ENCODE results near the gene AIP.

The AIP gene

DNA sequence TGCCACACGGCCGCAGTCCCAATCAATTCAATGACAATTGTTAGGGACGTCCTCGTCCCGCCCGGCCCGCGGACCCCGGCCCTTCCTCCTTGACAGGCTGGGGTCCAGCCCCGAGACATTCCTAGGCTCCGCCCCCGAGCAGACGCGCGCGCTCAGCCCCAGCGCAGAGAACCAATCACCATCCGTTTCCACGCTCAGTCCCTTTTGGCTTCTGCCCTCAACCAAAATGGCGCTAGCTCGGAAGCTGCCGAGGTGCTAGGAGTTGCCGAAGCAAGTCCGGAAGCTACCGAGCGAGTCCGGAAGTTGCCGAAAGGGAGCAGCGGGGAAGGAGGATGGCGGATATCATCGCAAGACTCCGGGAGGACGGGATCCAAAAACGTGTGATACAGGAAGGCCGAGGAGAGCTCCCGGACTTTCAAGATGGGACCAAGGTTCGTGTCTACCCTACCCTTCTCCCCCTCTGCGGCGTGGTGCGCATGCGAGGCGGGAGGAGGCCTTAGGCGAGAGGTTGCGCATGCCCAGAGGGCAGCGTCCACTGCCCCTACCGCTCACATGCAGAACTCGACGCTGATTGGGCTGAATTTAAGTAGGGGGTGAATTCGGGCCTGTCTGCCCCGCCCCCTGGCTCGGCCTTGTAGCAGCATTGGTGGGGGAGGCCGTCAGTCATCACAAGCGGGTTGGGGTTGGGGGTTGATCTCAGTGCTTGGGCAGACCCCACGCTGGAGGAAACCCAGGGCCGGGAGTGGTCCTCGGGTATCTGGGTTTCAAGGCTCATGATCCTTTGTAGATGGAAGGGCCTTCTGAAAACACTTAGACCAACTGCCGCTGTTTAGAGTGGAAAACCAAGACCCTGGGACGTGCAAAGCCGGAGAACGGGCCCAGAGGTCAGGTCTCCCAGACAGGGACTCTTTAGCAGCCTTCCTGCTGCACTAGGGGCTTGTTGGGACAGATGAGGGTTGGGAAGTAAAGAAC is at the start of gene AIP:
TSS of gene AIP (plus strand) at position 200 of the 972 bp plus-strand sequence. CDS start at position 333, 133 bp downstream.
- DNase-seq (ENCODE audit: low read depth in 2 of 2, low spot score in 1 of 2), result peak; percentile 89 to 93

DNA sequence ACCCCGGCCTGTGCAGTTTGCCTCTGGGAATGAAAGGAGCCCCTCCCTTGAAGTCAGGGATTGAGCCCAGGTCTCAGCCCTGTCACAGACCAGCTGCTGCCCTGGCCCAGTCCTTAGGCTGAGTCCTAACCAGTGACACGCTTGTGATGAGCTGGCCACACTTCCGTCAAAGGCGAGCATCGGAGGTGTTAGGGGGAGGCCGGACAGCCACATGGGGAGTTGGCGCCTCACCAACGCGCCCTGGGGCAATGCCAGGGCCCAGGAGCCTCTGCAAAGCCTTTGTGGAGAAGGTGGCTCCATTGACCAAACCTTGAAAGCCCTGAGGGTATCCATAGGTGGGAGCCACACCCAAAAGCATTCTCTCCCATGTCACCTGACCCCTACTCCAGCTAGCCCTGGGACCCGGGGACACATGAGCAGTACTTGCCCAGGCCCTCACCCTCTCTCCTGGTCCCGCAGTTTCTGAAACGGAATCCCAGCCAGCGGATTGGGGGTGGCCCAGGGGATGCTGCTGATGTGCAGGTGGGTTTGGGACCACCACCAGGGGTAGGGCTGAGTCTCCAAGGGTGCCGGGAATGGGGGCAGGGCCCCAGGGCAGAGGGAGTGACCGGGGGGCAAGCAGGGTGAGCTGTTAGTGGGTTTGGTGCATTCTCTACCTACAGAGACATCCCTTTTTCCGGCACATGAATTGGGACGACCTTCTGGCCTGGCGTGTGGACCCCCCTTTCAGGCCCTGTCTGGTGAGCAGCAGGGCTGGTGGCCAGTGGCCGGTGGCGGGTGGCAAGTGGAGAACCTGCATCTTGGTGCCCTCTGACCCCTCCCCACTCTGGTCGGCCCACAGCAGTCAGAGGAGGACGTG is 49.1 kb upstream of the AIP start:
- no peak for DNase-seq (ENCODE audit: low read depth in 2 of 2, low spot score in 1 of 2)

DNA sequence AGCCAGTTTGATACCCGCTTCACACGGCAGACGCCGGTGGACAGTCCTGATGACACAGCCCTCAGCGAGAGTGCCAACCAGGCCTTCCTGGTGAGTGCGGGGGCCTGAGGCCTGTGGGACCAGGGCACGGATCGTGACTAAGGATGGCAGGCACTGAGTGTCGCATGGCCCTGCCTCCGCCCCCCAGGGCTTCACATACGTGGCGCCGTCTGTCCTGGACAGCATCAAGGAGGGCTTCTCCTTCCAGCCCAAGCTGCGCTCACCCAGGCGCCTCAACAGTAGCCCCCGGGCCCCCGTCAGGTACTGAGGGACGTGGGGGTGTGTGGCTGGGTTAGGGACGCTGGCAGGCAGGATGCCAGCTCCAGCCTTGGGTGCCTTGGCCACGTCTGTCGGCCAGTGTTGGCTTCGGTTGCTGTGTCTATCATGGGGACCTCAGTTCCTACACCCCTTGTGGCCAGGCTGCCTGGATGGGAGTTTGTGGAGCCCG is 48.4 kb upstream of the AIP start:
- DNase-seq (ENCODE audit: low read depth in 2 of 2, low spot score in 1 of 2), result no peak

DNA sequence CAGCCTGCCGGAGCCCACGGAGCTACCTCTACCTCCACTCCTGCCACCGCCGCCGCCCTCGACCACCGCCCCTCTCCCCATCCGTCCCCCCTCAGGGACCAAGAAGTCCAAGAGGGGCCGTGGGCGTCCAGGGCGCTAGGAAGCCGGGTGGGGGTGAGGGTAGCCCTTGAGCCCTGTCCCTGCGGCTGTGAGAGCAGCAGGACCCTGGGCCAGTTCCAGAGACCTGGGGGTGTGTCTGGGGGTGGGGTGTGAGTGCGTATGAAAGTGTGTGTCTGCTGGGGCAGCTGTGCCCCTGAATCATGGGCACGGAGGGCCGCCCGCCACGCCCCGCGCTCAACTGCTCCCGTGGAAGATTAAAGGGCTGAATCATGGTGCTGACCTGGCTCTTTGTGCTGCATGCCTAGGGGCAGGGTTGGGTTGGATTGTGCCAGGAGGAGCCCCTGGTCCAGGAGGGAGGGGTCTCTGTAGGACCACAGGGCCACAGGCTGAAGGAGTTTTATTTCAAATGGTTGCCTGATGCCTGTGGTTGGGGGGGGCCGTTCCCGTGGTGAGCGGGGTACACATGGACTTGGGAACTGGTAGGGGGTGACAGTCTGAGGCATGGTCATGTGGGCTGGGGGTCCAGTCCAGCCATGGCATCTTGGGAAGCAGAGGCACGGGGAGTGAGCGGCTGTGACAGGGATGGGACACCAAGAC is 47.6 kb upstream of the AIP start:
- no peak for DNase-seq (ENCODE audit: low read depth in 2 of 2, low spot score in 1 of 2)

DNA sequence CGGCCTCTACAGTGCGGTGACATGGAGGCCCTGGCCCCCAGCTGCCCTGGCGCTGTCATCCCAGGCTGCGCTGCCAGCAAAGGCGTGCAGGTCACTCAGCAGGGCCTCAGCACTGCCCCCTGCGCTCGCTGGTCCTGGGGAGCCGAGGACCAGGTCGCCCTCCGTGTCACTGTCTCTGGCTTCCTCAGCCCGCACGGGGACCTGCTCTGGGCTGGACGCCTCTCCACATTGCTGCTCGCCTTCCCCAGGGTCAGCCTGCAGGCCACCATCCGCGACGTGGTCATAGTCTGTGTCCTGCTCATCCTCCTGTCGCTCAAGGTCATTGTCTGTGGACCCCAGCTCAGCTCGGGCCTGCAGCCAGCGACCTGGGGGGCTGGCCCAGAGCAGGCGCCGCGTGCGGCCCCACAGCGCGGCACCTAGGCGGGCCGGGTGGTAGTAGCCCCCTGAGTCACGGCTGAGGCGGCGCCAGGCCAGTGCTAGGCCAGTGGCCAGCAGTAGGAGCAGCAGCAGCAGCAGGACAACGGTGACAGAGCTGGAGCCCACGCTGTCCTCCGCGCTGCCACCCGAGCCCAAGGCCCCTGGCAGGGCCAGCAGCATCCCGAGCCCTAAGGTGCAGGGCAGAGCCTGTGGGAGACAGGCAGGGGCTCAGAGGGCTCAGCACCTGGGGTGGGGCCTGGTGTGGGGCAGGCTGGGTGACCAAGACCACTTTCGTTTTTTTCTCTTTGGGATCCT is 46.9 kb upstream of the AIP start:
- DNase-seq (ENCODE audit: low read depth in 2 of 2, low spot score in 1 of 2), result no peak

DNA sequence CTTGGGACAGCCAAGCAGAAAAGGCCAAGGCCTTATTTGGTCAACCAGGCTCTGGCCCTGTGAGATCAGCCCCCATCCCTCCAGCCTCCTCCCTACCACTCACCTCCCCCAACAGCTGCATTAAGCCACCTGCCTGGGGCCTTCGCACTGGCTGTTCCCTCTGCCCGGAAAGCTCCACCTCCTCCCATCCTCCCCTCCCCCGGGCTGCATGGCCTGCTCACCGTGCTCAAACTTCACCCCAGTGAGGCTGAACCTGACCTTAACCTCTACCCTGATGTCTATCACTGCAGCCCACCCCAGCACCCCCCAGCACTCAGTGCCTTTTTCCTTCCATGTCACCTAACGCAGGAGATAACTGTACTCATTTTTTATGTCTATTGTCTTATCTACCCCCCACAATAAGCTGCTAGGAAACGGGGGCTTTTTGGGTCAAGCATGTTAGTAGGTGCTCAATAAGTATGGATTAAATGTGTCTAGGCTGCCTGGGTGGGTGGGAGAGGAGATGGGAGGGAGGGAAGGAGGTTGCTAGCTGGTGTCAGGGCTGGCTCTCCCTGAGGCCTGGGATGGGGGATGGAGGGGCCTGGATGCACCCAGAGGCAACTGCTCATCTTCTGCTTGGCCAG is 46.3 kb upstream of the AIP start:
- DNase-seq (ENCODE audit: low read depth in 2 of 2, low spot score in 1 of 2), result no peak

DNA sequence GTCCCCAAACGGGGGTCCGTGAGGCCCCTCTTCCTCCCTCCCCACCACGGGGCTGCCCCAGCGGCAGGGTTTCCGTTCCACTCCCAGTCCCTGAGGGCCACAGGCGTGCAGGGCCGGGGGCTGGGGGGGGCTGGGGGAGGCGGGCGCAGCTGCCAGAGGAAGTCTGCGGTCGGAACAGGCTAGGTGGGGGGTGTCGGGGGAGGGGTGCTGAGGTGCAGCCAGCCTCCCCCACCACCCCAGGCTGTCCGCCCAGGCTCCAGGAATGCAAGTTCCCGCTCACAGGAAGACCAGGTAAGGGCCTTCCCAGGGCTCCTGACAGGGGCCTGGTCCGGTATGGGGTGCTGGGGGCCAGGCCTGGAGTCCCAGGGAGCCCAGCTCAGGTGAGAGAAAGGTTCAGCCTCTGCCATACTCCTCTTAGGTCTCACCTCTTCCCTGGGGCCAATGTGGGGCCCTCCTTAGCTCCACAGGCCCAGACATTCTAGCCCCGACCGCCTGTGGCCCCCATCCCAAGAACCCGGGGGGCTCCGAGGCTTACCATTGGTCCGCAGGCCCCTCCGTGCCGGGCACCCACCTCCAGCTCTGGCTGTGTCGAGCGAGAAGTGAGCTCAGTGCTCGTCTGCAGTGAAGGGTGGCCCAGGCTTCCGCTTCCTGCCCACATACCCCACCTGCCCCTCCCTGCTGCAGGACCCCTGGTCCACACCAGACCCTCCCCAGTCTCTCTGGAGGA is 45.6 kb upstream of the AIP start, which contains the start of gene PTPRCAP:
TSS of gene PTPRCAP (minus strand) at position 601 of the 727 bp plus-strand sequence. CDS start at position 538, 63 bp downstream.
- DNase-seq (ENCODE audit: low read depth in 2 of 2, low spot score in 1 of 2), result peak; percentile 49 to 62

DNA sequence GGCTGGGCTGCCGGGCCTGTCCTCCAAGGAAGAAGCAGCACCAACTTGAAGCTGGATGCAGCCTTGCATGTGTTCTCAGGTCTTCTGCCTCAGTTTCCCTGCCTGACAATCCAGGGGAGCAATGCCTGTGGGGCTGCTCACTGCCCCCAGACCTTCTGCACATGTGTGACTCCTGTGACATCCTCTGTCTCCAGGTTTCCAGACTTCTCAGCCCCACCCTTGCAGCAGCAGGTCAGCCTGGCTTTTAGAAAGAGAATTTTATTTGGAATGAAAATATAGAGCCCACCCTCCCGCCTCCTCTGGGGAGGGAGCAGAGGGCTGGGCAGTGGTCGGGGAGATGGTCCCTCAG is 45.0 kb upstream of the AIP start:
- no peak for DNase-seq (ENCODE audit: low read depth in 2 of 2, low spot score in 1 of 2)

DNA sequence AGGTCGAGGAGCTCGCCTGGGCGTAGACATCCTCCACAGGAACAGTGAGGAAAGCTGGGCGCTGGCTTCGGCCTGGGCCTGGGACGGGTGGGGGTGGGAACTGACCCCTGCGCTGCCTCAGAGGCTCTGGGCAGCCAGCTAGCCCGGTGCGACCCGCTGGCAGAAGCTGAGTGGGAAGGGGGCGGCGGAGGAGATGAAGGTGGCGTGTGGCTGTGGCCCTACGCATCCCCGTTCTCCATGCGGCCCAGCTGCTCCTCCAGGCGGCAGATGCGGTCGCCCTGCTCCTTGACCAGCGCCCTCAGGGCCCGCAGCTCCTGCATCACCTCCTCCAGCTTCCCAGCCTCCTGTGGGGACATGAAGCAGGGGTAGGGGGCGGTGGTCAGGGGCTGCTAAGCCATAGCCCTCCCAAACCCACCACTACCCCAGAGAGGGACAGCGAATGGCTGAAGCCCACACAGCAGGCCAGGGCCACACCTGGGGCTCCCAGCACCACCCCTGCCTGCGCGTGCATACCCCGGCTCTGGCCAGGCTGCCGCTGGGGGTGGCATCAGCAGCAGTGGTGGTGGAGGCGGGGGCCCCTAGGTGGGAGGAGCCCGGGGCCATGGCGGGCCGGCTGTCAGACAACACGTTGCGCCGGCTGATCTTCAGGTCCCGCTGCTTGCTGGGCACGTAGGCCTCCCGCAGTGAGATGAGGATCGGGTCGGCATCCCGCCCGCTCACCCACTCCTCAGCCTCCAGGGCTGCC is 44.5 kb upstream of the AIP start:
- peak in 1 of 2 donors; percentile 48 for DNase-seq (ENCODE audit: low read depth in 2 of 2, low spot score in 1 of 2)

DNA sequence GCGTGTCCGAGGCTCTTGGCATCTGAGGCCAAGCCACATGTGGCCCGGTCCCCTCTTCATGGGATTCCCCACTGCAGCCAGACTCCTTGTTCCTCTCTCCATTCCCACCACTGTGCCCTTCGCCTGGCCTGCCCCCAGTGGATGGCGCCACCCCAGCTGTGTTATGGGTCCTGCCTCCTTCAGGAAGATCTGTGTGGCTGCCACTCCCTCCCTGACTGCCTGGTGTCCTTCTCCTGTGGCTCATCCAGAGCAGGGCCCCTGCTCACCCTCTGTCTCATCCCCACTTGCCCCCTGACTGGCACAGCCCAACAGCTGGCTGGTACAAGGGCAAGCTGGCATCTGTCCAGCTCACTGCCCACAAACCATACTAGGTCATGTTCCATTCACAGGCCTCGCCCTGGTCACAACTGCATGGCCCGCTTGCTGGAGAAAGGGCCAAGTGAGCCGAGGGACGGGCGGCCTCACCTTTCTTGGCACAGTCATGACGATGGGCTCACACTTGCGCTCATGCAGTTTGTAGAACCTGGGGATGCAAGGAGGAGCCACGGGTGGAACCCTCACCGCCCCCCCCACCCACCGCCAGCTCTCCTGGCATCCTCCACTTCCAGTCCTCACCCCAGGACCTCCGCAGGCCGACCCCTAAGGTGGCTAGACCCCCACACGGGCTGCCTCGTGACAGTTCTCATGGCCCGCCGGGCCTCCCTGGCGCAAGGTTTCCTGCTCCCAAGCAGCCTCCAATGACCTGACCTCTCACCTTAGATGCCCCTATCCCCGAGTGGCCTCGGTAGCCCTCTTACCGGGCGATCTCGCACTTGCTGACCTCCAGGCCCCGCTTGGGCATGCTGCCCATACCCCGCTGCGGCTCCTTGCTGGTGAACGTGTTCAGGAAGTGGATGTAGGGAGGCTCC is 43.3 kb upstream of the AIP start:
- DNase-seq (ENCODE audit: low read depth in 2 of 2, low spot score in 1 of 2), result no peak

DNA sequence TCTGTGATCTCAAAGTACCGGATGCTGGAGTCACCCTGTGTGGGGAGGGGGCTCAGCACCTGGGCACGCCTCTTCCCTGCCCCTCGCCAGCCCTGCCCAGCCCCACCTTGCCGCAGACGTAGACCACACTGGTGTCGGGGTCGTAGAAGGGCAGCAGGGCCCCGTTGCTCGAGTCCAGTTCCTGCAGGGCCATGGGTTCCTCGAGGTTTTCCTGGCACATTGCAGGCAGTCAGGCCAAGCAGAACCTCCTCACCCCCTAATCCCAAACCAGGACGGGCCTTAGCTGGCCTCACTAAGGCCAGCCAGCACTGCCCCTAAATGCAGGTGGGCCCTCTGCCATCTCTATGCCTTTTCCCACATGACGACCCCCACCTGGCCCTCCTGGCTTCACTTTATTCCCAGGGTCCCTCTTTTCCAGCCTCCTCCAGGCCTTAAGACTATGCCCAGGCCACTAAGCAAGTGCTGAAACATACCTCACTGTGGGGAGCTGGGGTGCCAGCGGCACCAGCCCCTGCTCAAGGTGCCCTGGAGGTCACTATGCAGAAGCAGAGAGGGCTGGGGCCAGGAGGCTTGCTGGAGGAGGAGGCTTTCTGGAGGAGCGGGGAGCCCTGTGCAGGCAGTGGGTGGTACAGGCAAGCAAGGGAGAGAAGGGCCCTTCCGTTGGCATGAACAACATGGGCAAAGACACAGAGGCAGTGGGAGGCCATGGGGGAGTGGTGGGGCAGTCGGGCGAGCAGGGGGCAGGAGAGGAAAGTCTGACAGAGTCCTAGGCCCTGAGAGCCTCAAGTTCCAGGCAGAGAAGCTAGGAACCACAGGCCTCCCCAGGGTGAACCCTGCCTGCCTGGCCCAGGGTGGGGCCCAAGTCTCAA is 42.4 kb upstream of the AIP start:
- DNase-seq (ENCODE audit: low read depth in 2 of 2, low spot score in 1 of 2), result no peak

DNA sequence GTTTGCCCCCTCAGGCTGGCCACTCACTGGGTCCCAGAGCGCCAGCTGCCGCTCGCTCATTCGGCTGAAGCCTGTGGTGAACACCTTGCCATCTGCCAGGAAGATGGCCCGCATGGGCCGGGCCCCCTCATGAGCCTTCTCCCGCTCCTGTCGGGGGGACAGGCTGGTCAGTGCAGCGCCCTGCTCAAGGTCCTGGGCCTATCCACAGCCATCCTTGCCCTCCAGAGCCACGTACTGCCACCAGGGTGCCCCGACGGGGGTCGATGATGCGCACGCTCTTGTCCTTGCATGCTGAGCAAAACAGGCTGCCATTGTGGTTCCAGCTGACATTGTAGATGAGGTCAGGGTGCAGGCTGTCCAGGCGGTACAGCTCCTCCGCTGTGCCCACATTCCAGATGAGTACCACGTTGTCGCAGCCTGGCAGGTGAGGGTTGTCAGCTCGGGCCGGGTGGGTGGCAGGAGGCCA is 41.7 kb upstream of the AIP start:
- DNase-seq (ENCODE audit: low read depth in 2 of 2, low spot score in 1 of 2), result no peak

DNA sequence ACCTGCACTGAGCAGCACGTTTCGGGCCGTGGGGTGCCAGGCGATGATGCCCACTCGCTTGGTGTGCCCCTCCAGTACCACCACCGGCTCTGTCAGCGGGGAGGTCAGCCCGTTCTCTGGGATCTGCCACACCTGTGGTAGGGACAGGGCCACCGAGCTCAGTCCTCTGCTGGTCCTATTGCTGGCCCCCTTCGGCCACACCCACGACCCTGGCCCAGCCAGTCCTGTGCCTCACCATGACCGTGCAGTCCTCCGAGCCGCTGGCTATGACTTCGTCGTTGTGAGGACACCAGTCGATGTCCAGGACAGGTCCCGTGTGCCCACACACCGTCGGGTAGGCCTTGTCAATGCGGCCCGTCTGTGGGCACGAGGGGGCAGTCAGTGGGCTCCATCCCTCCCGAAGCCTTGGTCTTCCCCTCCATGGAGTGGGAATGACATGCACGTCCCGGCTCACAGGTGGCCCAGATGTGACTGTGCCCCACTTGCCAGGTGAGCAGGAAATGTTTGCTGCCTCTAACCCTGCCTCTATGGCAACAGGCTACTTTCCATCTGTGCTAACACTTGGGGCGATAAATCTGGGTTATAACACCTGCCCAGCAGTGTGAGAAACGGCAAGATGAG is 41.0 kb upstream of the AIP start:
- no peak for DNase-seq (ENCODE audit: low read depth in 2 of 2, low spot score in 1 of 2)

DNA sequence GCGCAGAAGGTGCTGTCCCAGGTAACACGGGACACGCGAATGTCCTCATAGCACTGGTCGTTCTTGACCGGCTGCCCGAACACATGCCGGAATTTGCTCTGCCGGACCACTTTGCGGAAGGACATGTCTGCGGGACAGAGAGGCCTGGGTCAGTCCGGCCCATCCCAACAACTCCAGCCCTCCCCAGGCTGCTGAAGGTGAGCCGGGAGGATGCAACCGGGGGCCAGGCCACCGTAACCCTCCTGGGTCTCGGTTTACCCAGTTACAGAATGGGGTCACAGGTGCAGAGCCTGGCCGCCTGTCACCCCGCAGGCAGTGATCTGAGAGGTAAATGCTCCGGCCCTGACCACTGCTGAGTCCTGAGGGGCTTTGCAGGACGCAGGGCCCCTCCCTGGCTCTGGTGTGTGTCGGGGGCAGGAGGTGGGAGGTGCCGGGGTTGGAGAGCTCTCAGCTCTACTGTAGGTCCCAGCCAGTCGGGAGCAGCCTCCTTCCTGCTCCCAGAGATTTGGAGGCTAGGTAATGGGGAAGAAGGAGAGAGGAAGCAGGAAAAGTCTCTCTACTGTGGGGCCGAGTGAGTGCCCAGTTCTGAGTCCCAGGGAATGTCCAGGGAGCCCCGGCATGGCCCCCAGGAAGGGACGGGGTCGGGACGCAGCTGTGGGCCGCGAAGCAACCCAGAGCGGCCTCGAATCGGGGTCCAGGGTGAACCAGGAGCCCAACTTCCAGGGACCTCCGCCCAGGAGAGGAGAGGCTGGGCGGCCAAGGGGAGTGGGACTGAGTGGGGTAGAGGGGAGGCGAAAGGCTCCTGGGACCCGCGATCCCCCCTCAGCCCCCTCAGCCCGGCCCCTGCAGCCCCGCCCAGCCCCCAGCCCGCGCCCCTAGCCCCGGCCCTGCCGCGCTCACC is 40.1 kb upstream of the AIP start:
- no peak for DNase-seq (ENCODE audit: low read depth in 2 of 2, low spot score in 1 of 2)

DNA sequence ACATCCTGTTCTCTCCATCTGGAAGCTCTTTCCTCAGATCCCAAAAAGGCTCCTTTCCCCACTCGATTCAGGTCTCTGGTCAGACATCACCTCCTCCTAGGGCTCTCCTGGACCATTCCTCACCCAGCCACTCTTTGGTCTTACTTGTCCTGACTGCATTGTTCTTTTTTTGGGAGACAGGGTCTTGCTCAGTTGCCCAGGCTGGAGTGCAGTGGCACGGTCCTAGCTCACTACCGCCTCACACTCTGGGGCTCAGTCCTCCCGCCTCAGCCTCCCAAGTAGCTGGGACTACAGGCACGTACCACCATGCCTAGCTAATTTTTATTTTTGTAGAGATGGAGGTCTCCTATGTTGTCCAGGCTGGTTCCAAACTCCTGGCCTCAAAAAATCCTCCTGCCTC is 37.3 kb upstream of the AIP start:
- no peak for DNase-seq (ENCODE audit: low read depth in 2 of 2, low spot score in 1 of 2)

All from stimulated activated CD8-positive, alpha-beta memory T cell treated with anti-CD3 and anti-CD28 coated beads, Interleukin-4, amount 100 ng/mL, for 4 hours (primary cell).